HEK293 (cell line): ENCODE measurements around the gene CDH23.

ENCODE experiments used
- CTCF ChIA-PET: fragments of 350-600 bp; formaldehyde crosslinking; extraction: SDS; loops from one replicate; lab custom pipeline; 2021; ENCODE audit warnings: antibody characterized with exemption; lab: Yijun Ruan, JAX
- POLR2A ChIA-PET: fragments of 300-600 bp; formaldehyde crosslinking; extraction: SDS; loops from one replicate; lab custom pipeline; 2020; ENCODE audit warnings: antibody characterized with exemption, inconsistent platforms; lab: Yijun Ruan, JAX
- H3K27ac ChIP-seq: fragments of 200-500 bp; sonication (Bioruptor generic); 2 replicates; pipeline ENCODE4 v1.5.1; 2014; ENCODE audit warnings: low read depth, low read length, control low read depth, inconsistent platforms; ENCODE audit errors: extremely low read depth
- H3K36me3 ChIP-seq, 2 experiments: fragments of 200-500 bp in 1 of 2; sonication (Bioruptor generic) in 1 of 2; 1 replicate in 1 of 2; 2 replicates in 1 of 2; pipeline ENCODE4 v1.5.1; 2014 to 2017; ENCODE audit warnings: inconsistent platforms in 2 of 2, low read length in 2 of 2; ENCODE audit not compliant: control insufficient read depth in 2 of 2, insufficient read depth in 1 of 2
- H3K4me1 ChIP-seq: fragments of 200-500 bp; sonication (Bioruptor generic); 2 replicates; pipeline ENCODE4 v1.5.1; 2014; ENCODE audit warnings: mild to moderate bottlenecking, low read length, inconsistent platforms; ENCODE audit not compliant: control insufficient read depth, insufficient read depth
- H3K4me3 ChIP-seq: 2 replicates; pipeline ENCODE4 v1.5.1; 2011; ENCODE audit warnings: low read depth, mild to moderate bottlenecking, control low read depth, low read length, moderate library complexity
- H3K9me3 ChIP-seq: fragments of 200-500 bp; sonication (Bioruptor generic); 2 replicates; pipeline ENCODE4 v1.5.1; 2014; ENCODE audit warnings: low read depth, low read length, inconsistent platforms; ENCODE audit not compliant: control insufficient read depth, insufficient read depth
- EGR2 ChIP-seq: fragments of 450-650 bp; formaldehyde crosslinking; IDR thresholded peaks from 2 replicates; pipeline ENCODE4 v1.5.1; 2016; ENCODE audit warnings: low read depth, missing biosample characterization, missing genetic modification characterization
- GLIS1 ChIP-seq: fragments of 450-650 bp; formaldehyde crosslinking; IDR thresholded peaks from 2 replicates; pipeline ENCODE4 v1.5.1; 2016; ENCODE audit warnings: missing biosample characterization, missing genetic modification characterization
- GLIS2 ChIP-seq: fragments of 450-650 bp; formaldehyde crosslinking; IDR thresholded peaks from 2 replicates; pipeline ENCODE4 v1.5.1; 2016; ENCODE audit warnings: missing biosample characterization, missing genetic modification characterization
- KLF8 ChIP-seq: fragments of 450-650 bp; formaldehyde crosslinking; IDR thresholded peaks from 2 replicates; pipeline ENCODE4 v1.5.1; 2016; ENCODE audit warnings: missing biosample characterization, missing genetic modification characterization
- SP2 ChIP-seq: fragments of 450-650 bp; formaldehyde crosslinking; IDR thresholded peaks from 2 replicates; pipeline ENCODE4 v1.5.1; 2016; ENCODE audit warnings: missing biosample characterization, missing genetic modification characterization
- TRIM28 ChIP-seq: IDR thresholded peaks from 2 replicates; pipeline ENCODE4 v1.6.1; 2011; ENCODE audit warnings: low read length, control low read depth, borderline replicate concordance
- ZEB2 ChIP-seq: fragments of 450-650 bp; formaldehyde crosslinking; IDR thresholded peaks from 2 replicates; pipeline ENCODE4 v1.5.1; 2016; ENCODE audit warnings: missing biosample characterization, missing genetic modification characterization
- ZFHX2 ChIP-seq: fragments of 450-650 bp; formaldehyde crosslinking; conservative IDR thresholded peaks from 2 replicates; pipeline ENCODE4 v1.5.1; 2016; ENCODE audit warnings: missing biosample characterization, missing genetic modification characterization
- ZIC2 ChIP-seq: fragments of 450-650 bp; formaldehyde crosslinking; IDR thresholded peaks from 2 replicates; pipeline ENCODE4 v1.5.1; 2016; ENCODE audit warnings: missing biosample characterization, missing genetic modification characterization
- ZNF138 ChIP-seq: fragments of 450-650 bp; formaldehyde crosslinking; IDR thresholded peaks from 2 replicates; pipeline ENCODE4 v1.5.1; 2016; ENCODE audit warnings: missing biosample characterization, missing genetic modification characterization, borderline replicate concordance
- ZNF157 ChIP-seq: fragments of 450-650 bp; formaldehyde crosslinking; IDR thresholded peaks from 2 replicates; pipeline ENCODE4 v1.5.1; 2016; ENCODE audit warnings: missing biosample characterization, missing genetic modification characterization
- ZNF223 ChIP-seq: fragments of 450-650 bp; formaldehyde crosslinking; IDR thresholded peaks from 2 replicates; pipeline ENCODE4 v1.5.1; 2016; ENCODE audit warnings: missing biosample characterization, missing genetic modification characterization
- ZNF311 ChIP-seq: fragments of 450-650 bp; formaldehyde crosslinking; IDR thresholded peaks from 2 replicates; pipeline ENCODE4 v1.5.1; 2017; ENCODE audit warnings: missing biosample characterization, missing genetic modification characterization, borderline replicate concordance
- ZNF341 ChIP-seq: fragments of 450-650 bp; formaldehyde crosslinking; IDR thresholded peaks from 2 replicates; pipeline ENCODE4; 2016; ENCODE audit warnings: low read depth, missing biosample characterization, missing genetic modification characterization
- ZNF37A ChIP-seq: fragments of 450-650 bp; IDR thresholded peaks from 2 replicates; pipeline ENCODE4 v1.5.1; 2018; ENCODE audit warnings: missing biosample characterization, missing genetic modification characterization
- ZNF394 ChIP-seq: fragments of 450-650 bp; formaldehyde crosslinking; IDR thresholded peaks from 2 replicates; pipeline ENCODE4 v1.5.1; 2016; ENCODE audit warnings: missing biosample characterization, missing genetic modification characterization, mild to moderate bottlenecking, moderate library complexity, borderline replicate concordance
- ZNF404 ChIP-seq: fragments of 450-650 bp; formaldehyde crosslinking; IDR thresholded peaks from 2 replicates; pipeline ENCODE4 v1.5.1; 2017; ENCODE audit warnings: missing biosample characterization, missing genetic modification characterization
- ZNF529 ChIP-seq: fragments of 450-650 bp; formaldehyde crosslinking; IDR thresholded peaks from 2 replicates; pipeline ENCODE4 v1.5.1; 2017; ENCODE audit warnings: missing genetic modification characterization, missing biosample characterization; ENCODE audit not compliant: insufficient replicate concordance
- ZNF530 ChIP-seq: fragments of 450-650 bp; formaldehyde crosslinking; IDR thresholded peaks from 2 replicates; pipeline ENCODE4 v1.5.1; 2016; ENCODE audit warnings: low read depth, missing biosample characterization, missing genetic modification characterization
- ZNF600 ChIP-seq: fragments of 450-650 bp; formaldehyde crosslinking; IDR thresholded peaks from 2 replicates; pipeline ENCODE4 v1.5.1; 2016; ENCODE audit warnings: missing biosample characterization, missing genetic modification characterization
- ZNF654 ChIP-seq: fragments of 450-650 bp; formaldehyde crosslinking; IDR thresholded peaks from 2 replicates; pipeline ENCODE4 v1.5.1; 2016; ENCODE audit warnings: low read depth, missing biosample characterization, missing genetic modification characterization
- ZNF785 ChIP-seq: fragments of 450-650 bp; formaldehyde crosslinking; IDR thresholded peaks from 2 replicates; pipeline ENCODE4 v1.5.1; 2016; ENCODE audit warnings: missing biosample characterization, missing genetic modification characterization
- ZNF843 ChIP-seq: fragments of 450-650 bp; formaldehyde crosslinking; IDR thresholded peaks from 2 replicates; pipeline ENCODE4 v1.5.1; 2016; ENCODE audit warnings: missing biosample characterization, missing genetic modification characterization
- ZSCAN23 ChIP-seq: fragments of 450-650 bp; formaldehyde crosslinking; IDR thresholded peaks from 2 replicates; pipeline ENCODE4 v1.5.1; 2016; ENCODE audit warnings: missing biosample characterization, missing genetic modification characterization
- TF ChIP-seq, protein P1 (sequence below): fragments of 450-650 bp; formaldehyde crosslinking; IDR thresholded peaks from 2 replicates; pipeline ENCODE4 v1.5.1; 2017; ENCODE audit warnings: missing biosample characterization, missing genetic modification characterization
- TF ChIP-seq, protein P2 (sequence below): fragments of 450-650 bp; formaldehyde crosslinking; IDR thresholded peaks from 2 replicates; pipeline ENCODE4 v1.5.1; 2016; ENCODE audit warnings: missing biosample characterization, missing genetic modification characterization
- TF ChIP-seq, protein P3 (sequence below): fragments of 450-650 bp; IDR thresholded peaks from 2 replicates; pipeline ENCODE4 v1.5.1; 2018; ENCODE audit warnings: missing biosample characterization, missing genetic modification characterization
- TF ChIP-seq, protein P4 (sequence below): IDR thresholded peaks from 2 replicates; pipeline ENCODE4 v1.6.1; 2011; ENCODE audit warnings: mild to moderate bottlenecking, low read depth, low read length, borderline replicate concordance

The CDH23 gene

DNA sequence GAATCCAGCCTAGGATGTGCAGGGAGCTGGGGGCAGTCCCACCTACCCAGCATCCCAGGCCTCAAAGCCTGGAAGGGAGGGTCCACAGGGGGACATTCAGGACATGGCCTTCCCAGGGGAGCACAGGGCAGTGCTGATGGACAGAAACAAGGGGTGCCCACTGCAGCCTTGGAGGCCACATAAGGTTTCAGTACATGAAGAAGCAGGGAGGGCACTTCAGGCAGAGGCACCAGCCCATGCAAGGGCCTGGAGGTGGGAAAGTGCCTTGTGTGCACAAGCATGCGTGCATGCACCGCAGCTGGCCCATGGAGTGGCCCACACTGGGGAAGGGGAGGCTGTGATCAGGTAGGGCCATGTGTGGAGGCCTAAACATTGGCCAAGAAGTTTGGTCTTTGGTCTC, 313.8 kb downstream of the CDH23 start (continued):
- TF ChIP-seq ZNF404 (tag by site-specific recombination): no peak

DNA sequence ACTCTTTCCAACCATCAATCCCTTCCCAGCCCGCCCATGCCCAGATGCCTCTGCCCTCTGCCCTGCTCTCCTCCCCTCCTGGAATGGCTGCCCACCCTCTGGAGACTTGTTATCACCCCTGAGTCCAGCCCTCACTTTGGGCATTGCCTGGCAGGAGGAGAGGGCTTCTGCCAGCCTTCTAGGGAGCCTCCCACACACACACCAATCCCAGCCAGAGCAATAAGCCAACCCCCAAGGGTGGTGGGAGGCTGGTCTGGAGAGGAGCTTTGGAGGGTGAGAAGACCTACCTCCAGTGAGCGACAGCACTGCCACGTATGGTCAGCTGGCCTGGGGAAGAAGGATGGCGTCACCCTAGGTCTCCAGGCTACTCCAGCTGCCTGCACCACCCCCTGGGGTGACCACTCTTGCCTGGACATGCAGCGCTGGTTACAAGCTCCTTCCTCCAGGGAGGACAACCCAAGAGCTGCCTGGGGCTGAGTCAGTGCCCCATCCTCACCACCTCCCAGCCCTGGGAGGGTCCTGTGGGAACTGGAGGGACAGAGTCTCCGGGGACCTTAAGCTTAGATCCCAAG, 314.4 kb downstream of the CDH23 start:
- no peaks in the 10 kb centered on the region for H3K4me1 ChIP-seq
- no peaks in the 10 kb centered on the region for H3K9me3 ChIP-seq
- ChIA-PET POLR2A (no interaction called here), CTCF (interaction anchor here (0.9 to 3.4 kb wide), 3 partner anchors 14 to 396 kb away, joined by 3 to 16 read pairs (median 5); no protein-coding TSS in a partner anchor)
- no peak overlapping the region for H3K4me3 ChIP-seq
- TF ChIP-seq ZNF138 (tag by site-specific recombination) (no peak), GLIS1 (tag by site-specific recombination) (peak; percentile 62), GLIS2 (peak; percentile 48), ZNF394 (tag by site-specific recombination) (peak; percentile 66; the same call in 1 of the 2 replicates), SP2 (tag by site-specific recombination) (peak; percentile 34; the same call in 1 of the 2 replicates), ZNF600 (tag by site-specific recombination) (peak; percentile 58; the same call in 1 of the 2 replicates), ZNF529 (tag by site-specific recombination) (no peak), KLF8 (tag by site-specific recombination) (no peak), ZNF223 (peak; percentile 31; the same call in 1 of the 2 replicates), ZIC2 (tag by site-specific recombination) (peak; percentile 81), ZNF341 (tag by site-specific recombination) (peak; percentile 80), EGR2 (tag by site-specific recombination) (peak; percentile 72), ZFHX2 (tag by site-specific recombination) (peak; percentile 76)
- TF ChIP-seq, protein P1, sequence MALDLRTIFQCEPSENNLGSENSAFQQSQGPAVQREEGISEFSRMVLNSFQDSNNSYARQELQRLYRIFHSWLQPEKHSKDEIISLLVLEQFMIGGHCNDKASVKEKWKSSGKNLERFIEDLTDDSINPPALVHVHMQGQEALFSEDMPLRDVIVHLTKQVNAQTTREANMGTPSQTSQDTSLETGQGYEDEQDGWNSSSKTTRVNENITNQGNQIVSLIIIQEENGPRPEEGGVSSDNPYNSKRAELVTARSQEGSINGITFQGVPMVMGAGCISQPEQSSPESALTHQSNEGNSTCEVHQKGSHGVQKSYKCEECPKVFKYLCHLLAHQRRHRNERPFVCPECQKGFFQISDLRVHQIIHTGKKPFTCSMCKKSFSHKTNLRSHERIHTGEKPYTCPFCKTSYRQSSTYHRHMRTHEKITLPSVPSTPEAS (tag by site-specific recombination): no peak
- TF ChIP-seq, protein P2, sequence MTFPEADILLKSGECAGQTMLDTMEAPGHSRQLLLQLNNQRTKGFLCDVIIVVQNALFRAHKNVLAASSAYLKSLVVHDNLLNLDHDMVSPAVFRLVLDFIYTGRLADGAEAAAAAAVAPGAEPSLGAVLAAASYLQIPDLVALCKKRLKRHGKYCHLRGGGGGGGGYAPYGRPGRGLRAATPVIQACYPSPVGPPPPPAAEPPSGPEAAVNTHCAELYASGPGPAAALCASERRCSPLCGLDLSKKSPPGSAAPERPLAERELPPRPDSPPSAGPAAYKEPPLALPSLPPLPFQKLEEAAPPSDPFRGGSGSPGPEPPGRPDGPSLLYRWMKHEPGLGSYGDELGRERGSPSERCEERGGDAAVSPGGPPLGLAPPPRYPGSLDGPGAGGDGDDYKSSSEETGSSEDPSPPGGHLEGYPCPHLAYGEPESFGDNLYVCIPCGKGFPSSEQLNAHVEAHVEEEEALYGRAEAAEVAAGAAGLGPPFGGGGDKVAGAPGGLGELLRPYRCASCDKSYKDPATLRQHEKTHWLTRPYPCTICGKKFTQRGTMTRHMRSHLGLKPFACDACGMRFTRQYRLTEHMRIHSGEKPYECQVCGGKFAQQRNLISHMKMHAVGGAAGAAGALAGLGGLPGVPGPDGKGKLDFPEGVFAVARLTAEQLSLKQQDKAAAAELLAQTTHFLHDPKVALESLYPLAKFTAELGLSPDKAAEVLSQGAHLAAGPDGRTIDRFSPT (tag by site-specific recombination): no peak
- TF ChIP-seq, protein P3, sequence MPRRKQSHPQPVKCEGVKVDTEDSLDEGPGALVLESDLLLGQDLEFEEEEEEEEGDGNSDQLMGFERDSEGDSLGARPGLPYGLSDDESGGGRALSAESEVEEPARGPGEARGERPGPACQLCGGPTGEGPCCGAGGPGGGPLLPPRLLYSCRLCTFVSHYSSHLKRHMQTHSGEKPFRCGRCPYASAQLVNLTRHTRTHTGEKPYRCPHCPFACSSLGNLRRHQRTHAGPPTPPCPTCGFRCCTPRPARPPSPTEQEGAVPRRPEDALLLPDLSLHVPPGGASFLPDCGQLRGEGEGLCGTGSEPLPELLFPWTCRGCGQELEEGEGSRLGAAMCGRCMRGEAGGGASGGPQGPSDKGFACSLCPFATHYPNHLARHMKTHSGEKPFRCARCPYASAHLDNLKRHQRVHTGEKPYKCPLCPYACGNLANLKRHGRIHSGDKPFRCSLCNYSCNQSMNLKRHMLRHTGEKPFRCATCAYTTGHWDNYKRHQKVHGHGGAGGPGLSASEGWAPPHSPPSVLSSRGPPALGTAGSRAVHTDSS: no peak
- H3K27ac ChIP-seq: no peak overlapping the region
- no peaks in the 10 kb centered on the region for H3K36me3 ChIP-seq

DNA sequence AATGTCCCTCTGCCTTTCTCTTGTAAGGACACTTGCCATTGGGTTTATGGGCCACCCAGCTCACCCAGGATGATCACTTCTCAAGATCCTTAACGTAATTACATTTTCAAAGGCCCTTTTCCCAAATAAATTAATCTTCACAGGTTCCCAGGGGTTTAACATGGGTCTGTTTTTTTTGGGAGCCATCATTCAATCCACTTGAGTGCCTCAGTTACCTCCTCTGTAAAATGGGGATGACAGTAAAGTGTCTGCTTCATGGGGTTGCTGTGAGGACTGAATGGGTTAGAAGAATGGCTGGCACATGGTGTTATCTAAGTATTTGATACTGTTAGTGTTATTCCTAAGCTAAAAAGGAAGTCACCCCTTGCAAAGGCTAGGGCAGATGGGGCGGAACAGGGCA, 315.4 kb downstream of the CDH23 start:
- ChIA-PET CTCF (interaction anchor here (3.4 kb wide), 1 partner anchor 15 kb away, joined by 16 read pairs; no protein-coding TSS in a partner anchor), POLR2A (no interaction called here)
- H3K36me3 ChIP-seq: no peaks in the 10 kb centered on the region
- H3K27ac ChIP-seq: no peak overlapping the region
- no peaks in the 10 kb centered on the region for H3K9me3 ChIP-seq
- H3K4me3 ChIP-seq: no peak overlapping the region
- H3K4me1 ChIP-seq: no peaks in the 10 kb centered on the region
- TF ChIP-seq ZEB2 (no peak), ZNF157 (tag by site-specific recombination) (no peak), ZSCAN23 (no peak), ZNF311 (tag by site-specific recombination) (no peak), ZNF843 (tag by site-specific recombination) (no peak), ZNF785 (tag by site-specific recombination) (no peak), ZNF654 (tag by site-specific recombination) (no peak), ZNF341 (tag by site-specific recombination) (no peak), ZNF530 (tag by site-specific recombination) (no peak), ZNF37A (tag by site-specific recombination) (no peak), TRIM28 (no peak)
- TF ChIP-seq, protein P4, sequence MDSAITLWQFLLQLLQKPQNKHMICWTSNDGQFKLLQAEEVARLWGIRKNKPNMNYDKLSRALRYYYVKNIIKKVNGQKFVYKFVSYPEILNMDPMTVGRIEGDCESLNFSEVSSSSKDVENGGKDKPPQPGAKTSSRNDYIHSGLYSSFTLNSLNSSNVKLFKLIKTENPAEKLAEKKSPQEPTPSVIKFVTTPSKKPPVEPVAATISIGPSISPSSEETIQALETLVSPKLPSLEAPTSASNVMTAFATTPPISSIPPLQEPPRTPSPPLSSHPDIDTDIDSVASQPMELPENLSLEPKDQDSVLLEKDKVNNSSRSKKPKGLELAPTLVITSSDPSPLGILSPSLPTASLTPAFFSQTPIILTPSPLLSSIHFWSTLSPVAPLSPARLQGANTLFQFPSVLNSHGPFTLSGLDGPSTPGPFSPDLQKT: no peak
